ENCODE results near the gene STRA8.

The STRA8 gene

GRCh38 chr7:135236727-135237126 lies 3.1 kb downstream of the STRA8 start:
- peaks cover 33 to 56% of the 10 kb centered on the region in 2 donors for H3K4me1 Mint-ChIP-seq
- H3K27ac Mint-ChIP-seq: peak overlapping the region; percentile 57

GRCh38 chr7:135238112-135238744 lies 4.6 kb downstream of the STRA8 start:
- Mint-ChIP-seq H3K27ac (no peak overlapping the region), H3K27me3 (peaks cover 0 to 9% of the 10 kb centered on the region in 2 donors), H3K9me3 (peaks cover 0 to 4% of the 10 kb centered on the region in 2 donors), H3K4me1 (peaks cover 29 to 47% of the 10 kb centered on the region in 2 donors), H3K4me3 (no peak overlapping the region), H3K36me3 (peaks cover 0 to 3% of the 10 kb centered on the region in 2 donors)
- ATAC-seq (replicated peaks) (no peak), DNase-seq (no peak)

More at GRCh38 chr7:135236727-135237126, 3.1 kb downstream of the STRA8 start:
- peak; percentile 34 for DNase-seq
- peak; percentile 86 to 90 for ATAC-seq (replicated peaks)
- Mint-ChIP-seq H3K36me3 (peaks cover 0 to 3% of the 10 kb centered on the region in 2 donors), H3K27me3 (peaks cover 2 to 10% of the 10 kb centered on the region in 2 donors), H3K9me3 (peaks cover 0 to 4% of the 10 kb centered on the region in 2 donors), H3K4me3 (peak overlapping the region; percentile 28 to 62)

GRCh38 chr7:135239263-135239662 lies 5.6 kb downstream of the STRA8 start:
- Mint-ChIP-seq H3K27me3 (peaks cover 0 to 9% of the 10 kb centered on the region in 2 donors), H3K36me3 (peaks cover 0 to 3% of the 10 kb centered on the region in 2 donors), H3K4me1 (peaks cover 29 to 42% of the 10 kb centered on the region in 2 donors), H3K27ac (peak overlapping the region; percentile 20), H3K9me3 (peaks cover 0 to 4% of the 10 kb centered on the region in 2 donors), H3K4me3 (no peak overlapping the region)
- ATAC-seq (replicated peaks) (no peak), DNase-seq (no peak)

- Mint-ChIP-seq H3K4me1 (peaks cover 27 to 42% of the 10 kb centered on the region in 2 donors), H3K9me3 (peaks cover 0 to 4% of the 10 kb centered on the region in 2 donors), H3K4me3 (no peak overlapping the region), H3K27ac (no peak overlapping the region), H3K36me3 (peaks cover 0 to 3% of the 10 kb centered on the region in 2 donors), H3K27me3 (peaks cover 0 to 12% of the 10 kb centered on the region in 2 donors)
- DNase-seq: no peak
- ATAC-seq (replicated peaks): no peak
Observed at GRCh38 chr7:135240441-135240840, 6.8 kb downstream of the STRA8 start.

- Mint-ChIP-seq H3K36me3 (no peaks in the 10 kb centered on the region), H3K27ac (peak overlapping the region; percentile 11), H3K9me3 (no peaks in the 10 kb centered on the region), H3K27me3 (peaks cover 0 to 12% of the 10 kb centered on the region in 2 donors), H3K4me1 (peaks cover 15 to 24% of the 10 kb centered on the region in 2 donors), H3K4me3 (no peak overlapping the region)
- ATAC-seq (replicated peaks) (no peak), DNase-seq (no peak)
Observed at GRCh38 chr7:135242096-135242684, 8.6 kb downstream of the STRA8 start.

GRCh38 chr7:135245226-135246190 lies 11.9 kb downstream of the STRA8 start:
- Mint-ChIP-seq H3K27me3 (peaks cover 0 to 8% of the 10 kb centered on the region in 2 donors), H3K4me1 (peaks cover 0 to 3% of the 10 kb centered on the region in 2 donors), H3K9me3 (no peaks in the 10 kb centered on the region), H3K36me3 (no peaks in the 10 kb centered on the region), H3K27ac (no peak overlapping the region), H3K4me3 (no peak overlapping the region)
- ATAC-seq (replicated peaks) (no peak), DNase-seq (no peak)

- Mint-ChIP-seq H3K4me3 (no peak overlapping the region), H3K27ac (no peak overlapping the region), H3K4me1 (peaks cover 0 to 3% of the 10 kb centered on the region in 2 donors), H3K9me3 (no peaks in the 10 kb centered on the region), H3K27me3 (peaks cover 0 to 8% of the 10 kb centered on the region in 2 donors), H3K36me3 (no peaks in the 10 kb centered on the region)
- ATAC-seq (replicated peaks) (no peak), DNase-seq (no peak)
Observed at GRCh38 chr7:135246191-135246825, 12.7 kb downstream of the STRA8 start.

- H3K4me1 Mint-ChIP-seq: peaks cover 9 to 11% of the 10 kb centered on the region in 2 donors
- no peak overlapping the region for H3K4me3 Mint-ChIP-seq
- ATAC-seq (replicated peaks): no peak
- no peaks in the 10 kb centered on the region for H3K9me3 Mint-ChIP-seq
- no peaks in the 10 kb centered on the region for H3K36me3 Mint-ChIP-seq
- H3K27me3 Mint-ChIP-seq: peaks cover 0 to 3% of the 10 kb centered on the region in 2 donors
- H3K27ac Mint-ChIP-seq: peak overlapping the region; percentile 37
- no peak for DNase-seq
Observed at GRCh38 chr7:135247746-135248471, 14.3 kb downstream of the STRA8 start.

- H3K27me3 Mint-ChIP-seq: peaks cover 0 to 3% of the 10 kb centered on the region in 2 donors
- H3K4me3 Mint-ChIP-seq: no peak overlapping the region
- peaks cover 11 to 16% of the 10 kb centered on the region in 2 donors for H3K4me1 Mint-ChIP-seq
- no peak for DNase-seq
- ATAC-seq (replicated peaks): no peak
- H3K36me3 Mint-ChIP-seq: no peaks in the 10 kb centered on the region
- H3K9me3 Mint-ChIP-seq: no peaks in the 10 kb centered on the region
- H3K27ac Mint-ChIP-seq: no peak overlapping the region
Observed at GRCh38 chr7:135248546-135248945, 14.9 kb downstream of the STRA8 start.

- Mint-ChIP-seq H3K36me3 (no peaks in the 10 kb centered on the region), H3K27ac (peak overlapping the region; percentile 2), H3K4me1 (peaks cover 24 to 32% of the 10 kb centered on the region in 2 donors), H3K27me3 (peaks cover 0 to under 1% of the 10 kb centered on the region in 2 donors), H3K4me3 (peak overlapping the region in 1 of 2 donors; percentile 18), H3K9me3 (no peaks in the 10 kb centered on the region)
- DNase-seq: peak; percentile 13
- ATAC-seq (replicated peaks): peak; percentile 82 to 84
Observed at GRCh38 chr7:135251496-135252391, 18.1 kb downstream of the STRA8 start.

GRCh38 chr7:135253851-135254771 lies 20.5 kb downstream of the STRA8 start:
- Mint-ChIP-seq H3K9me3 (no peaks in the 10 kb centered on the region), H3K4me3 (no peak overlapping the region), H3K4me1 (peaks cover 24 to 32% of the 10 kb centered on the region in 2 donors), H3K36me3 (no peaks in the 10 kb centered on the region), H3K27me3 (peaks cover 0 to 5% of the 10 kb centered on the region in 2 donors), H3K27ac (no peak overlapping the region)
- DNase-seq (peak; percentile 12), ATAC-seq (replicated peaks) (peak; percentile 29 to 61)

- H3K36me3 Mint-ChIP-seq: peaks cover 2 to 4% of the 10 kb centered on the region in 2 donors
- no peak for ATAC-seq (replicated peaks)
- peaks cover 3 to 6% of the 10 kb centered on the region in 2 donors for H3K9me3 Mint-ChIP-seq
- H3K4me3 Mint-ChIP-seq: no peak overlapping the region
- no peak for DNase-seq
- peaks cover 18 to 20% of the 10 kb centered on the region in 2 donors for H3K4me1 Mint-ChIP-seq
- peaks cover 6 to 14% of the 10 kb centered on the region in 2 donors for H3K27me3 Mint-ChIP-seq
- H3K27ac Mint-ChIP-seq: no peak overlapping the region
Observed at GRCh38 chr7:135257790-135258189, 24.2 kb downstream of the STRA8 start.

Measured in stimulated activated naive B cell treated with anti-CD40 and anti-IgM and Interleukin-4, amounts not matched to agents 10 μg/mL and 1 μg/mL and 100 μg/mL, for 72 hours (primary cell).